Stimulated activated CD4-positive, alpha-beta T cell treated with anti-CD3 and anti-CD28 coated beads, Interleukin-4, amount 100 ng/mL, for 48 hours (primary cell): Measurements from ENCODE around the gene GREB1L.

Source experiments
- DNase-seq, 2 donors: peaks; one replicate each; pipeline ENCODE4 v3.0.0-alpha.2; 2020; ENCODE audit warnings: low read depth in 2 of 2

GREB1L gene

GRCh38 chr18:21449367-21450290 lies 207.6 kb downstream of the GREB1L start:
- DNase-seq, result no peak

- DNase-seq, result no peak
Measured at GRCh38 chr18:21450503-21450902, 208.5 kb downstream of the GREB1L start.

GRCh38 chr18:21450913-21451312 lies 208.9 kb downstream of the GREB1L start:
- no peak for DNase-seq

- no peak for DNase-seq
Measured at GRCh38 chr18:21451851-21452250, 209.8 kb downstream of the GREB1L start.

GRCh38 chr18:21452276-21452780 lies 210.3 kb downstream of the GREB1L start:
- no peak for DNase-seq

- DNase-seq, result no peak
Measured at GRCh38 chr18:21452796-21453510, 210.9 kb downstream of the GREB1L start.

GRCh38 chr18:21453511-21453901 lies 211.5 kb downstream of the GREB1L start:
- DNase-seq, result no peak

GRCh38 chr18:21454725-21455124 lies 212.7 kb downstream of the GREB1L start:
- no peak for DNase-seq

GRCh38 chr18:21456428-21457178 lies 214.6 kb downstream of the GREB1L start:
- DNase-seq, result no peak

- no peak for DNase-seq
Measured at GRCh38 chr18:21457179-21457535, 215.1 kb downstream of the GREB1L start.

GRCh38 chr18:21458310-21458709 lies 216.3 kb downstream of the GREB1L start:
- no peak for DNase-seq

GRCh38 chr18:21458788-21459187 lies 216.8 kb downstream of the GREB1L start:
- no peak for DNase-seq

GRCh38 chr18:21459706-21460286 lies 217.8 kb downstream of the GREB1L start:
- DNase-seq, result no peak

- no peak for DNase-seq
Measured at GRCh38 chr18:21461460-21461859, 219.4 kb downstream of the GREB1L start.

GRCh38 chr18:21463718-21464117 lies 221.7 kb downstream of the GREB1L start:
- DNase-seq, result no peak

GRCh38 chr18:21468514-21469164 lies 226.6 kb downstream of the GREB1L start:
- no peak for DNase-seq

GRCh38 chr18:21472741-21473140 lies 230.7 kb downstream of the GREB1L start:
- DNase-seq, result no peak

GRCh38 chr18:21474621-21475020 lies 232.6 kb downstream of the GREB1L start:
- DNase-seq, result no peak

- no peak for DNase-seq
Measured at GRCh38 chr18:21479721-21480120, 237.7 kb downstream of the GREB1L start.

GRCh38 chr18:21481739-21482138 lies 239.7 kb downstream of the GREB1L start:
- DNase-seq, result no peak

GRCh38 chr18:21483051-21483450 lies 241.0 kb downstream of the GREB1L start:
- DNase-seq, result no peak
